IPS-NIHi7 (cell line): ENCODE data around the gene DNAH9.
"Not testable (repeated sequence)": the region's sequence is repeated elsewhere in the genome, so short reads cannot be mapped to it uniquely, and the experiment has no call there.

ENCODE experiments used
- DNase-seq: peaks from one replicate; pipeline ENCODE4 v3.0.0; 2012; ENCODE audit warnings: mixed read lengths; ENCODE audit errors: extremely low spot score

DNAH9 gene

DNA sequence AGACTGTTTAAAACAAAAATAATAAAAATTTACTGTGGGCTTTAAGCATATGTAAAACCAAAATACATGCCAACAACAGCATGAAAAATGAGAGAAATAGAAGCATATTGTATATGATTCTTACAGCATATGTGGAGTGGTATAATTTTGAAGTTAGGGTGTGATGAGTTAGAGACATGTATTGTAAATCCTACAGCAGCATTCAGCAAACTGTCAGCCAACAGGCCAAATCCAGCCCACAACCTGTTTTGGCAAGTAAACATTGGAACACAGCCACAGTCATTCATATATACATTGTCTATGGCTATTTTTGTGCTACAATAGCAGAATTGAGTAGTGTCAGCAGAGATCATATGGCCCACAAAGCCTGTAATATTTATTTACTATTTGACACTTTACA lies 356.7 kb downstream of the DNAH9 start:
- DNase-seq, result no peak

DNA sequence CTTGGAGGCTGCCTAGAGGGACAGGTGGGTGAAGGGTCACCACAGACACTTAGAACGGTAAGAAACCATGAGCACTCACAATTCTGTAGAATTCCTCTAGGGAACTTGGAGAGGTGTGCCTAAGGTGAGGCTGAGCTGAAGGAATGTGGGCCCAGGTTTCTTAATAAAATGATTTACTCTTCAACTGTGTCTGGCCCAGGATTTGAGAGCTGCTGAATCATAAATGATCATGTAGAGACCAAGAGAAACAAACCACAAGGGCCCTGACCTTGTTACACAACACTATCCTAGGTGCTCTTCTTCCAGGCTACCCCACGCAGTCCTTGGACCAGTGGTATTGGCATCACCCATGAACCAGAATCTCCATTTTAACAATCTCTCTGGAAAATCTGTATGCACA lies 371.3 kb downstream of the DNAH9 start:
- DNase-seq, result no peak

GRCh38 chr17:11972741-11973140 lies 374.5 kb downstream of the DNAH9 start:
- DNase-seq, result not testable (repeated sequence)

- no peak for DNase-seq
These were observed 381.5 kb downstream of the DNAH9 start for GRCh38 chr17:11979795-11980194.

- no peak for DNase-seq
These were observed 382.5 kb downstream of the DNAH9 start for GRCh38 chr17:11980813-11981212.

DNA sequence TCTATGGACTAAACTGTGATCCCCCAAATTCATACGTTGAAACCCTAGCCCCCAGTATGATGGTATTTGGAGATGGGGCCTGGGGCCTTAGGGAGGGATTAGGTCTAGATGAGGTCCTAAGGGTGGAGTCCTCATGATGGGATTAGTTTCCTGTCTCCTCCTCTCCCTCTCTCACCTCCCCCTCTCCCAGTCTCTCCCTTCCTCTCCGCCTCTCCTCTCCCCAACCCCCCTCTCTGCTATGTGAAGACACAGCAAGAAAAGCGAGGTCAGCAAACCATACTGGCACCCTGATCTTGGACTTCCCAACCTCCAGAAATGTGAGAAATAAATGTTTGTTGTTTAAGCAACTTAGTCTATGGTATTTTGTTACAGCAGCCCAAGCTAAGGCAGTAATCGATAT lies 383.6 kb downstream of the DNAH9 start:
- DNase-seq, result no peak

GRCh38 chr17:11986179-11986941 lies 388.1 kb downstream of the DNAH9 start:
- no peak for DNase-seq

GRCh38 chr17:11986942-11987329 lies 388.7 kb downstream of the DNAH9 start:
- peak; percentile 41 for DNase-seq

GRCh38 chr17:11990363-11990983 lies 392.2 kb downstream of the DNAH9 start:
- DNase-seq, result no peak

GRCh38 chr17:11991461-11991860 lies 393.2 kb downstream of the DNAH9 start:
- no peak for DNase-seq

DNA sequence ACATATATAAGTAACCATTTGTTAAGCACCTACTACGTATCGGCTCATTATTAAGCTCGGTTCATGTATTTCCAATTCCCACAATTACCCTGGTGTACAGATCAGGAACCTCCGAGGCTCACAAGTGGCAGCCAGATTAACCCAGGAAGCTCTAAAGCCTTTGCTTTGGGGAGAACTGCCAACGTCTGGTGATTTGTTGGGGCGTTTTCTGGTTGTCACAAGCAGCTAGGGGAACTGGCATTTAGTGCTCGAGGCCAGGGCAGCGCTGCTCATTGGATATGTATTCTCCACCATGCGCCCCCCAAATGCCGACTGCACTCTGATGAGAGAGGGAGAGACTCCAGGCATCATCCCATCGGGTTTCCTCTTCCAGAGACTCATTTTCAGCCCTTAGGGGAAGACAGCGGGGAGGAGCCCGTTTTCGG lies 398.5 kb downstream of the DNAH9 start:
- no peak for DNase-seq

- DNase-seq, result peak; percentile 98
These were observed 399.1 kb downstream of the DNAH9 start, which contains the start of gene ZNF18 for GRCh38 chr17:11997147-11997971. TSS of gene ZNF18 (minus strand) at chr17:11997475. CDS start at chr17:11992829, 4,646 bp downstream.

DNA sequence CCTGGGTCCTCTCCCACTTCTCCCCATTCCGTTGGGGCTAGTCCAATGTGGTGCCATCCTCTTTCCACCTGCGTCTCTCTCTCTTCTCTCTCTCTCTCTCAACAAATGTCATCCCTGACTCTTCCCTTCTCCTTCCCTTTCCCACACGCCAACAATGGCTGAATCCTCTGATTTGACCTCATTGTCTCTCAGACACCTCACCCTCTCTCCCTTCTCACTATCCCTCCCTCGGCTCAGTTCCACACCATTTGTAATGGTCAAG lies 399.6 kb downstream of the DNAH9 start:
- DNase-seq, result no peak

- DNase-seq, result no peak
These were observed 401.4 kb downstream of the DNAH9 start for GRCh38 chr17:11999696-12000095.

DNA sequence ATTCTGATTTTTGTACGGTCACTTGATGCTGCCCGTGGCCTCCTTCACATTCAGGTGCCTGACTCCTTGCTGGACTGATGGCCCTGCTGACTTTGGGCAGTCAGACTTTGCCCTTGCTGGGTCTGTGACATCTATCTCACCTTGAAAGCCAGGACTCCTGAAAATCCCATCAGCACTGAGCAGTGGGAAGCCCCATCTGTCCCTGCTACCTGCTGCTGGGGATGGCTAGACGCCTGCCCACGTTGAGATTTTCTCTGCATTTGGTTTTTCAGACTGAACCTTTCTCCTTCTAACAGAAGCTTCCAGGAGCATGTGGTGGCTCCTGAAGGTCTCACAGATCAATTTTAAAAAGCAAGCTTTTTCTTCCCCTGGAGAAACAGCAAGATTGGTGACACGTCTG lies 409.2 kb downstream of the DNAH9 start:
- DNase-seq, result no peak
